NCI-H460 (cell line): Measurements from ENCODE around the gene PID1. TPM values are rescaled to one million over a fixed set of nuclear protein-coding genes. Genes with fewer than 3 reads are reported as not detected.
"Not testable (repeated sequence)": the region's sequence is repeated elsewhere in the genome, so short reads cannot be mapped to it uniquely, and the experiment has no call there.

Experiments
- DNase-seq: peaks from one replicate; pipeline ENCODE4 v3.0.0-alpha.2; 2016; ENCODE audit warnings: low read depth; ENCODE audit errors: extremely low read depth
- total RNA-seq: library from RNA; depleted of rRNA; stranded (reverse); fragments of >200 nt; shearing (Covaris generic); gene quantifications from 2 replicates; pipeline ENCODE4 v1.2.3, GENCODE V29; 2014

Gene PID1
- total RNA-seq, 1 experiment from 2014 or later, result 24.8 TPM

DNA sequence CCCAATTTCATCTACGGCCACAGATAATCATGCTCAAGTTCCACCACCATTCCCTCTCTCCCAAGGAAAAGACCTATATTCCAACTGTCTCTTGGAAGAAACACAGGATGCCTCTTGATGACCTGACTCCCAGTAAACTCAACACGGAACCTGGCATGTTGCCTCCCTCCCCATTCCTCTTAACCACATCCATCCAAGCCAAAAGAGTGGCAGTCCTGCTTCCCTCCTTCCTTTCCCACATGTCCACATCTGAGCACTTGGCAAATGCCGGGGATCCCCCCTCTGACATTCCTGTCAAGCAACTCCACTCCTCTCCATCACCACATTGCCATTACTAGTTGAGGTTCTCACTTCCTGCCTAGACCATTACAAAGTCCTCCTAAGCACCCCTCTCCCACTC is 49.4 kb downstream of the PID1 start:
- no peak for DNase-seq

DNA sequence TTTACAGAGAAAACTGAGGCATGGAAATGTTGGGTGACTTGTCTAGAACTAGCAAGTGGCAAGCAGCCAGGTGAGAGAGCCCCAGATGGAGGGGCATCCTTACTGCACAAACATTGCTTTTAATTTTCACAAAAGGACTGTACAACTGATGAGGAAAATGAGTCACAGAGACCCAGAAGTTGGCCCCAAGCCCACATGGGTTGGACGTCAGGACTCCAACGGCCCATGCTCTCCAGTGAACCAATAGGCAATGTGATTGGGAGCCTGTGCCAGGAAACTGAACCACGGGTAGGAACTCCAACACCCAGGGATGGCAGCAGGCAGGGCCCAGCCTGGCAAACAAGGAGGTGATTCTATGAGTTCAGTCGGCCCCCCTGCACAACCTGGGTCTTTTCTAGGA is 50.8 kb downstream of the PID1 start:
- DNase-seq, result no peak

DNA sequence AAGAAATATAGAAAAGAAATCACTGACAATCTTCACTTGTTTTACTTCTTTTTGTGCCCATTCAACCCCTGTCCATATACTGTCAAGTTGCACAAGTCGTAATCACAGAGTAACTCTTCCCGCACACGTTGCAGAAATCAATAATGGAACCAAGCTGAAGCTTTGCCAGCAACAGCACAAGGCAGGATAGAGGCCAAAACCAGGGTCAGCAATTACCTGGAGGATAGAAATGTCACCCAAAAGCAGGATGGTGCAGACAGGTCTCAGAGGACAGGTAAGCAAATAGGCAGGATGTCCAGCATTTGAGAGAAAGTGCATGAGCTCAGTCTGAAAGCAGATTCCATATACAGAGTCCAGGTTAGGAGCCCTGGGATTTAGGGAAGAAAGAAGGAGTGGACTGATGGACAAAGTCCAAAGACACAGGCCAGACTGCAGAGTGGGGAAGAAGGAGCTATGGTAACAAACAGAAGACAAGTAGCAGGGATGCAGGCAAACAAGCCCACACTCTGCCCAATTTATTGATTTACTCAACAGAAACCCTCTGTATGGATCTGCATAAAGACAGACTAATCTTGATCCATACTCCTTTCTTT is 52.7 kb downstream of the PID1 start:
- no peak for DNase-seq

DNA sequence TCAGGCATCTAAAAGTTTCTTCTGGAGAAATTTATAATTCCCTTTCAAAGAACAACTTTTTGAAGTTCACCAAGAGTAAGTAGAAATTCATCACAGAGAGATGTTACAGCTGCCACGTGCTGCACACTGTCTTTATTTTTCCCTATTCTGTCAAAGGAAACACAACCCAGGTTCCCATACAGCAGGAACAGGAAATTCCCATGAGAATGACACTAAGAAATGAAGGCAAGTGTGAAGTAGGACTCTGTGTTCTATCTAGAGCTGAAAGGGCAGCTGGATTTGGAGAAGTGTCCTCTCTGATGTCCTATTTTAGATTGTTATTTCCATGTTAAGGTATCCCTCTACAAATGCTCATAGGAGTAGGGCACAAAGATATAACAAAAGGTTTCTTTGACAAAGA is 58.8 kb downstream of the PID1 start:
- DNase-seq, result no peak

DNA sequence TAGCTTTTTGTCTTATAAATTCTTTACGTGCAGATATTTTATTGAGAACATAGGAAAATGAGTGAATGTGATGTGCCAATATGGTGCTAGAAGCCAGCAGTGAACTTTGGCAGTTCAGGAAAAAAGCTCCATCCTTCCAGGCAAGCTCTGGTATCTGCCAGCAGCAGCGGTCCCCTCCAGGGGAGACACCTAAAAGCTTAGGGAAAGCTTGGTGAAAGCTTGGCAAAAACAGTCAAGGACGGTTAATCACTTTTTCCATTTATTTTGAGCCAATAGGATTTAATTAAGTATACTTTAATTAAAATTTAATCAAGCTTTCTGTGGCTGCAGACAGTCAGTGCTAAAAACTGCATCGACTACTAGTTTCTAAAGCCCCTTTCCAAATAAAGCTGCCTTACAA is 60.4 kb downstream of the PID1 start:
- no peak for DNase-seq

DNA sequence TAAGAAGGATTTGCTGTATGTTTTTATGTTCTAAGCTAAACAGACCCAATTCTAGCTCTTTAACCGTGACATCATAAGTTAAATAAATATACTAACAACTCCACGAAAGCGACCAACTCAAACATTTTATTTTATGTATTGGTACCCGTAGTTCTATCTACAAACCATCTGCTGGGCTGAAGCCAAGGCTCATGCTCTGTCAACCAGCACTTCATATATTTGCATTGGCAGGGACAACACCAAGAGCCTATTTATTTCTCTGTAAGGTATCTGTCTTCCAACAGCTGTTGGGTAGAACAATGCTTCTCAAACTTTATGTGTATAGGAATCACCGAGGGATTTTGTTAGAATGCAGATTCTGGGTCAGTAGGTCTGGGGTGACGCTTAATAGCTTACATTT is 64.5 kb downstream of the PID1 start:
- DNase-seq, result no peak

DNA sequence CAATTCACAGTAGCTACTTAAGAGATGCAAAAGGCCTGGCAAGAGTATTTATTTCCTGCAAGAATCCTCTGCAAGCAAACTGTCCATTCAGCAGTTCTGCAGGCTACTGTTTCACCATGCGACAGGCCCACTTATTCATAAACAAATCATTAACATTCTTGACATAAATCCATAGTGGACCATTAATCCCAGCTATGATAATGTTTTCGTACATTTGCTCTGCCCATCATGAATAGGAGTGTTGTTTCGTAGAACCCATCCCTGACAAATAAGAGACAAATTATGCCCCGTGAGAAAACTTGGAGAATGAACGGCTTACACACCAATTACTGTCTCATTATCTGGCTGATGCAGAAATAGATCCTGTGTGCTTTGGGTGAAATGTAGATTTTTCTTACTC is 65.4 kb downstream of the PID1 start:
- no peak for DNase-seq

DNA sequence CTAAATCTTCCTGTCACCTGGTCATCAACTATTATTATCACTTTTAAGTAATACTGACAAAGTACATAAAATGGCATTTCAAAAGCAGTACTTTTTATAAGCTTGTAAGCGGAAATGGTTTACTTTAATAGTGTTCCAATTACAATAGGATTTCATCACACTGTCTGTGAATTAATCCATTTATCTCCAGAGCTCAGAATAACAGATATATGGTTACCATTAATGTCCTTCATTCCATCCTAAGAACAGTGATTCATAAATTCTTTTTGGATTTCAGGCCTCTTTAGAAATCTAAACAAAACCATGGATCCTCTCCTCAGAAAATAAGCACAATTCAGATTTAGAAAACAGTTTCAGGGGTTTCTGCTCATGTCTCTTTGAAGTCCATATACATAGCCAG is 68.4 kb downstream of the PID1 start:
- no peak for DNase-seq

DNA sequence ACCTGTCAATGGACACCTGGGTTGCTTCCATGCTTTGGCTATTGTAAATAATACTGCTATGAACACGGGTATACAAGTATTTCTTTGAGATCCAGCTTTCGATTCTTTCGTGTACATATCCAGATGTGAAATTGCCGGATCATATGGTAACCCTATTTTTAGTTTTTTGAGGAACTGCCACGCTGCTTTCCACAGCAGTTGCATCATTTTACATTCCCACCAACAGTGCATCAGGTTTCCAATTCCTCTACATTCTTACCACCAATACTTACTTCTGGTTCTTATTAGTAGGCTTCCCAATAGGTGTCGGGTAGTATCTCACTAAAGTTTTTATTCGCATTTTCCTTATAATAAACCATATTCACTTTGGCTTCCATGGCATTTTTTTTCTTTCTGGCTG is 69.6 kb downstream of the PID1 start:
- DNase-seq, result no peak

DNA sequence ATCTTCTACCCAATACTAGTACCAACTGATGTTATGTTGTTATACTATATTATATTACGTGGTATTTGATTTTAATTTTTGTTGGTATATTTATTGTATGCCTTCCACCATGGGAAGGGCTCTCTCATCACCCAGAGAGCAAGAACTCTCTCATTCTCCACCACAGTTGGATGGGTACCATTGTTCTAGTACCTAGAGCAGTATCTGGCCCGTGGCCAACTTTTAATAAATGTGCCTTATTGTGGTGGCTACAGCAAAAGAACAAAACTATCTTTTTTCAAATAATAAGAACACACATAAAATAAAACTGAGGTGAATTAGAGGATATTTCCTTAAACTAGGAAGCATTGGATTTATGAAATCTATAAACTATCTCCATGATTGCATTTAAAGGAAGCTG is 71.8 kb downstream of the PID1 start:
- no peak for DNase-seq

DNA sequence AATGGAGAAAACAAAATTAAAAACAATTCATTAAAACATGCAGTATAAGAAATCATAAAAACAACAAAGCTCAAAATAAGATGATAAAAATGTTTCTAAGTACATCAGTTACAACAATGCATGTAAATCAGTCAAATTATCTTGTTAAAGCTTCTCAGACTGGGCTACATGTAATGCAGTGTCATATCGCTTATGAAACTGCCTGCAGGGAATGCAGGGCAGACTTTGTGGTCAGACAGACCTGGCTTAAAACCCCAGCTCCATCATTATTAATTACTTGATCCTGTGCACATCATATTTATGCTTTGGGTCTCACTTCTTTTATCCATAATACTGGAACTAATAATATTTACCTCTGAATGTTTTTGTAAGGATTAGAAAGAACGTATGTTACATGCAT is 74.6 kb downstream of the PID1 start:
- DNase-seq, result no peak

DNA sequence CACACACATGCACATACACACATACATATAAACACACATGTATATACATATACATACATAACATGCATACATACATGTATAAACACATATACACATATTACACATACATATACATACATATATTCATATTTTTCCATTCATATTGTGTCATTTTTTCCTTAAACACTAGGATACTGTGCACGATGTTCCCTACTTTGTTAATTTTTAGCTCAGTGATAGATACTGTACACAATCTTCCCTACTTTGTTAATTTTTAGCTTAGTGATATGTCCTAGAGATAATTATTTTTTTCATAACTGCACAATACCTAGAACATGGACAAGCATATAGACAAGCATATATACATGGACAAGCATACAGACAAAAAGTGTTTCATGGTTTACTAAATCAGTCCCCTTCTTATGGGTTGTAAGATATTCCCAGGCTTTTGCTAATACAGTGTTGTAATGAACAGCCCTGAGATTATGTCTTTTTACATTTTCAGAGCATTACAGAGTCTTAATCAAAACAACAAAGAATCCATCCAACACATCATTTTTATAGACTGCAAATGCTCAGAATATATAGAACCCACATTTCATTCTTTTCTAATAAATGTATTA is 75.6 kb downstream of the PID1 start:
- no peak for DNase-seq

DNA sequence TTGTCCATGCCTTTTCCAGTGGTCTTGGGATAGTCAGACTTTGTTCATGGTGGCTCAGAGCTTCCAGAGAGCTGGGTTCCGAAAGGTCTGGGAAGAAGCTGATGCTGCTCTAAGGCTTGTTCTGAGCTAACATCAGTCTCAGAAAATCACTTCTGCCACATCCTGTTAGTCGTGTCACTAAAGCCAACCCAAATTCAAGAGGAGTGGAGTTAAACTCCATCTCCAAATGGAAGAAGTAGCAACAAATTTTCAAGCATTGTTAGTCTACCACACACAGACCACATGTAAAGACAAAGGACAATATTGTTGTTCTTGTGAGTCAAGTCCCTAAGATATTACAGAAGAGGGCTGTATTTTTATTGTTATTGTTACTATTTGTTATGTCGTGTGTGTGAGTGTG is 77.8 kb downstream of the PID1 start:
- DNase-seq, result no peak

DNA sequence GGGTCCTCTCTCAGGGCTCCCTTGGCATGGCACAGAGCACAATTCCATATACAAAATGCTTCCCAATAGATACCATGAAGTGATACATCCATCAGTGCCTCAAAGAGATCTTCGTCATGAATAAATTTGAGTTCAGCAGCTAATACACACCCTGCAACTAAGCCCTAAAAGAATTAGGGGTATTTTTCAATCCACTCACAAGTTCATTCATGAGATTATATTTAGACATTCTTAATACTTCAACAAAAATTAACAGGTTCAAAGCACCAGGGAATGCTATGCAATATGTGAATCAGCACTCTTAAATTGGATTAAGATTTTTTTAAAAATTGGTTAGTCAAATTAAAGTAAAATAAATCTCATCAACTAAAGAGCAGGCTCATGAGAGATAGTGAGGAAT is 79.7 kb downstream of the PID1 start:
- DNase-seq, result no peak

DNA sequence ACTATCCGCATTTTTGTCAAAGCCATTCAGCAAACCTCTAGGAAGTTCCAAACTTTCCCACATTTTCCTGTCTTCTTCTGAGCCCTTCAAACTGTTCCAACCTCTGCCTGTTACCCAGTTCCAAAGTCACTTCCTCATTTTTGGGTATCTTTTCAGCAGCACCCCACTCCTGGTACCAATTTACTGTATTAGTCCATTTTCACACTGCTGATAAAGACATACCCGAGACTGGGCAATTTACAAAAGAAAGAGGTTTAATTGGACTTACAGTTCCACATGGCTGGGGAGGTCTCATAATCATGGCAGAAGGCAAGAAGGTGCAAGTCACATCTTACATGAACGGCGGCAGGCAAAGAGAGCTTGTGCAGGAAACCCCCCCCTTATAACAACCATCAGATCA is 84.0 kb downstream of the PID1 start:
- not testable (repeated sequence) for DNase-seq

DNA sequence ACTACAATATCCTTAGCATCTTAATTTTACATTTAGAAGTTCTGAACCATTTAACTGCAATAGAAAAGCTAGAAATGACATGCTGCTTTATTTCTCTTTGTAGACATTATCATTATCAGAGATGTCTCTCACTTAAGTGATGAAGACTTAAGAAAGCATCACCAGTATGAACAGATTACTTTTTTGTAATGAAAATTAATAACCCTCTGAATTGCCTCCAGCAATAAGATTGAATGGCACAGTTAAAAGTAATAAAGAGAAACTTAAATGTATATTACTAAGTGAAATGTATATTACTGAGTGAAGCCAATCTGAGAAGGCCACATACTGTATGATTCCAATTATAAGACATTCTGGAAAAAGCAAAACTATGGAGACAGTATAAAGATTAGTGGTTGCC is 89.4 kb downstream of the PID1 start:
- no peak for DNase-seq

DNA sequence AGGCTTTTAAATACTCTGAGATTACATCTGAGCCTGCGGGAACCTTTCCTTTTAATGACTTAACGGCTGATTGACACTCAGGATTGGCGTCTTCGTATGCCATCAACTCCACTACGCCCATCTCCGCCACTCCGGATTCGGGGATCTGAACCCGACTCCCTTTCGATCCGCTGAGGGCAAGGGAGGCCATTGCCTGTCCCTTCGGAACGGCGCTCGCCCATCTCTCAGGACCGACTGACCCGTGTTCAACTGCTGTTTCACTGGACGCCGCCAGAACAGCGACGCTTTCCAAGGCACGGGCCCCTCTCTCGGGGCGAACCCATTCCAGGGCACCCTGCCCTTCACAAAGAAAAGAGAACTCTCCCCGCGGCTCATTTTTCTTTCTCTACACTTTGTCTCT is 90.4 kb downstream of the PID1 start:
- no peak for DNase-seq

DNA sequence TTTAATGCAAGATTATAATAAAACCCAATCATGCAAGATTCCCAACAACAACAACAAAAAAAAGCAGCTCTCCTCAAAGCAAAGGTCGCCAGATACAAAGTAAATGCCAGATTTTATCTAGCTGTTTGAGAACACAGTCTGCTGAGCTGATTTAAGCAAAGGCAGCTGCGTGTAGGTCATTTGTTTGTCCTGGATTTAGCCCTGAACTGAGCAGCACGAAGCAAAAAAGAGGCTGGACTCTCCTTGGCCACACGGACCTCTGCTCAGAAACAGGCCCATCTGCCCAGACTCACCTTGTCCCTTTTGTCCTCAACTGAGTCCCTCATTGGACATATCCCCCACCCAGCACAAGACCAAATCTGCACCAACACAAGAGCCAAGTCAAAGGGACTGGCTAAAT is 91.5 kb downstream of the PID1 start:
- no peak for DNase-seq

DNA sequence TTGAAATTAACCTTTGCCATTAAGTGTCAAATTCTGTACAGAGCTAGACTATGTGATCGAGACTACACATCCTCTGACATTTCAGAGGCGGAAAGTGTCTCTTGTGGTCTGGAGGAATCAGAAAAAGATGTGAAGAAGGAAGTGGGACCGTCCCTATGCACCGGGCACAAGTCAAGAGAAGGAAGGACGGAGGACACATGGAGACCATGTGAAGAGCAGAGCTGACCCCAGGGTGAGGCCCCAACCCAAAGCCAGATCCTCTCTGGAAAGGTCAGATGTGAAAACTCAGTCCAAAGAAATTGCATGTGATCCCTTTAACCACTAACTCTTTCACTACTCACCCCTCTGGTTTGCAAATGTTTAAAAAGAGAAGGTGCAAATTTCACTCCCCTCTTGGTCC is 92.4 kb downstream of the PID1 start:
- no peak for DNase-seq

DNA sequence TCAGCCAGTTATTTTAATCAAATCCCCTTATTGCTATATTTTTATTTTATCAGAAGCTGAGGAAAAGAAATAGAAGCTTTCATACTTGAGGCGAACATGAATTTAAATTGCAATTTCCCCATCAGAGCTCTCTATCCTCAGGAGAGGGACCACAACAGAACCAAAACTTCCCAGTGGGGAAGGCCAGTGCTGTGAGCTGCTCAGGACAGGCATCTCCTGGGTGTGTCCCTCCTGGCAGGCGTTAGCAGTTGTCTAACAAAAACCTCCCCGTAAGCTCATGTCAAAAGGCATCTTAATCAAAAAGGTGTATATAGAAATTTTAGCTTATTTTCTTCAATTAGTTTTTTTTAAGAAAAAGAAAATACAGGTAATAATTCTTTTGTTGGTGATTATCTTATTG is 93.0 kb downstream of the PID1 start:
- DNase-seq, result no peak

DNA sequence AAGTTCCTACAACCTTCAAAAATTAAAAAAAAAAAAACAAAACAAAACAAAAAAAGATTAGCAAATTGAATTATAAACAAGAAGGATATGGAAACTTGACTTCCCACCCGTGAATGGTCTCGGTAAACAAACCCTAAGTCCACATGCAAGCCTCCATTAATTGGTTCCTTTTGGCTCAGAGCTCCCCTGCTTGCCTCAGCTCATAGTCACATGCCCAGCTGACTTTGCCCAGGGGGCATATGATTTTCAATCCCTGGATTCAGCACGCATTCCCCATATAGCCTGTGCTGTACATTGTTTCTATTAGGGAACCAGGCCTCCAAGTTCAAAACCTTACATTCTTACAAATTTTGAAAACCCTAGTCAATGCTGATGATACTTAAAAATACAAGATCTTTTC is 95.0 kb downstream of the PID1 start:
- DNase-seq, result no peak

DNA sequence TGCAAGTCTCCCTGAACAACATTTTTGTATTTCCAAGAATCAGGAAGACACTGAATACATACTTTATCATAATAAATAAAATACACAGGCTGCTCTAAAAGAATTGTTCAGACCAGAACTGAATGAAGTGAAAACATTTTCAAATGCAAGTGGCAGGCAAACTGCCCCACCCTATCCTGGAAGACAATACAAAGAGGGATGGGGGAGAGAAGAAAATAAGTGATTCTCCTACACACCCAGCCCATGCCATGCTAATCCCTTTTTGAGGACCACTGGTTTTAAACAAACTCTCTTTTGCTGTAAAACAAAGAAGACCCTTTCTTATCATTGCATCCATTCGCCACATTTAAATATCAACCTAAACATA is 95.6 kb downstream of the PID1 start:
- DNase-seq, result no peak

DNA sequence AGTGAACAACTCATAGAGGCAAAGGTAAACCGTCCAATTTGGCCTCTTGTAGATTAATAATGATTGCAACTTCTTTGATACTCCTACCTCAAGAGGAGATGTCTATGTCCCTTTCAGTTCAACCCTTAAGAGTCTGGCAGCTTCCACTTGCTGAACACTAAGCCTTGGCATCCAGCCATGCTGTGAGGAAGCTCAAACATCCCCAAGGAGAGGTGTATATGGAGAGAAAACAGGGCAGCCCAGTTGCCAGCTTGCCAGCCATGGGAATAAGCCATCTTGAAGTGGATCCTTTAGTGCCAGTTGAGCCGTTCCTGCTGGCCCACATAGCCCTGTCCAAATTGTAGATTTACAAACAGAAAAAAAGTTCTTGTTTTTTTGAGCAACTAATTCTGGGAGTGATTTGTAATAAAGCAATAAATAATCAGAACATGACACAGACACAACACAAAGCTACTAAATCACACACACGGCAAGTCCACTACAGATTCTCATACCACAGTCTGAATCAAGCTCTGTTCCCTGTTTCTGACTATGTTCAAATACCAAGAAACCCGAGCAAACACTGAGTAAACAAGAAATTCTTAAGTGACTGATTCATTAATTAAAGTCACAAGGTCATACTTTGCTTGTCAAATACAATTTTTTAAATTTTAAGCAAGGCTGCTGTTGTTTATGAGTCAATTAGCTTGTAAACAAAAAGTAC is 96.1 kb downstream of the PID1 start:
- DNase-seq, result no peak
